Body of pancreas (tissue), 4 donors: ENCODE measurements around the gene ATP5MK. TPM values are rescaled to one million over a fixed set of nuclear protein-coding genes. Genes with fewer than 3 reads are reported as not detected.
A peak's percentile ranks its signal among the peaks of the same experiment; 100 is the strongest.

Source experiments
- ATAC-seq: fragments of 150-250 bp; one replicate; pipeline ENCODE4 v1.9.1; 2016
- DNase-seq, 4 donors: peaks; one replicate each; pipeline ENCODE4 v3.0.0-alpha.2; 2019
- H3K27ac ChIP-seq, 4 donors: fragments of 200-600 bp; sonication (generic); 1 replicate in 3 of 4; 2 replicates in 1 of 4; pipeline versions ENCODE4 v1.5.1 to v1.6.1; 2016 to 2019; ENCODE audit warnings: mild to moderate bottlenecking in 1 of 4, mixed read lengths in 1 of 4, moderate library complexity in 1 of 4
- H3K27me3 ChIP-seq, 2 donors: fragments of 200-600 bp; sonication (generic); one replicate each; pipeline ENCODE4 v1.6.0; 2016; ENCODE audit warnings: mild to moderate bottlenecking in 1 of 2
- H3K36me3 ChIP-seq, 2 donors: fragments of 200-600 bp; sonication (generic); replicated peaks in 1 of 2; 2 replicates each; pipeline ENCODE4 v1.5.1; 2016; ENCODE audit warnings: low read depth in 2 of 2; ENCODE audit not compliant: insufficient read depth in 1 of 2
- H3K4me1 ChIP-seq: fragments of 200-600 bp; sonication (generic); one replicate; pipeline ENCODE4 v1.6.0; 2016
- H3K4me3 ChIP-seq, 2 donors: fragments of 200-600 bp; sonication (generic); 1 replicate in 1 of 2; 2 replicates in 1 of 2; pipeline ENCODE4 v1.5.1; 2016 to 2019
- H3K9me3 ChIP-seq, 3 donors: fragments of 200-600 bp; sonication (generic); 1 replicate in 2 of 3; 2 replicates in 1 of 3; pipeline ENCODE4 v1.5.1; 2016
- CTCF ChIP-seq, 7 experiments: fragments of 450-650 bp in 4 of 7; fragments of 200-600 bp in 3 of 7; sonication (generic) in 3 of 7; IDR thresholded peaks; one replicate each; pipeline ENCODE4 v1.5.1; 2016 to 2019; ENCODE audit warnings: antibody characterized with exemption in 7 of 7
- POLR2A ChIP-seq, 3 donors: fragments of 450-650 bp; IDR thresholded peaks; one replicate each; pipeline ENCODE4 v1.6.1; 2016; ENCODE audit warnings: antibody characterized with exemption in 3 of 3, mild to moderate bottlenecking in 2 of 3
- WGBS, 2 donors: methylation state at CpG; one replicate each; pipeline ENCODE4 v1.1.5; 2017; 5-methylcytosine and 5-hydroxymethylcytosine counted together
- intact Hi-C: fragments of 100-400 bp; cut with DNase I; formaldehyde crosslinking; loops from one replicate; pipeline ENCODE4 v1.15.1; 2023
- total RNA-seq, 2 donors: library from RNA; depleted of rRNA; stranded (reverse); fragments of >200 nt; gene quantifications; one replicate each; pipeline ENCODE4 v1.1.0, GENCODE V29; 2016

ATP5MK gene
- total RNA-seq, 2 donors from 2014 or later: 75.5 to 85.6 TPM

GRCh38 chr10:103433858-103434257, 37.6 kb upstream of the ATP5MK start:
- DNase-seq: peak in 2 of 4 donors; percentile 52 to 72
- H3K27ac ChIP-seq: no peak overlapping the region
- no peaks in the 10 kb centered on the region for H3K4me1 ChIP-seq
- H3K27me3 ChIP-seq: no peaks in the 10 kb centered on the region
- TF ChIP-seq POLR2A (IDR thresholded peaks at IDR 0.05) (no peak), CTCF (IDR thresholded peaks at IDR 0.05) (no peak)
- WGBS, 2 donors: 55 to 57% methylated on average over 2 of the region's 2 CpGs
- H3K9me3 ChIP-seq: no peaks in the 10 kb centered on the region
- no peak for ATAC-seq
- intact Hi-C loops: no loop called here
- peaks cover 6 to 15% of the 10 kb centered on the region in 2 donors for H3K36me3 ChIP-seq
- H3K4me3 ChIP-seq: no peak overlapping the region

GRCh38 chr10:103431902-103432301, 35.6 kb upstream of the ATP5MK start:
- intact Hi-C loops: no loop called here
- no peak for ATAC-seq
- Histone ChIP-seq H3K4me3 (no peak overlapping the region), H3K36me3 (peaks cover 6 to 10% of the 10 kb centered on the region in 2 donors), H3K27ac (no peak overlapping the region), H3K4me1 (no peaks in the 10 kb centered on the region), H3K27me3 (no peaks in the 10 kb centered on the region), H3K9me3 (no peaks in the 10 kb centered on the region)
- no peak for DNase-seq
- WGBS, 2 donors: 37% methylated on average over 8 of the region's 8 CpGs
- TF ChIP-seq POLR2A (IDR thresholded peaks at IDR 0.05): no peak
- TF ChIP-seq CTCF (IDR thresholded peaks at IDR 0.05): no peak

GRCh38 chr10:103429647-103430046, 33.4 kb upstream of the ATP5MK start:
- Histone ChIP-seq H3K4me3 (no peak overlapping the region), H3K9me3 (no peaks in the 10 kb centered on the region), H3K36me3 (peaks cover 6 to 15% of the 10 kb centered on the region in 2 donors), H3K27ac (no peak overlapping the region), H3K27me3 (no peaks in the 10 kb centered on the region), H3K4me1 (no peaks in the 10 kb centered on the region)
- intact Hi-C loops: no loop called here
- ATAC-seq (no peak), DNase-seq (no peak)
- TF ChIP-seq CTCF (IDR thresholded peaks at IDR 0.05): no peak
- TF ChIP-seq POLR2A (IDR thresholded peaks at IDR 0.05): no peak
- 85 to 94% methylated on average over 5 of the region's 5 CpGs for WGBS, 2 donors

- Histone ChIP-seq H3K27ac (no peak overlapping the region), H3K4me3 (no peak overlapping the region), H3K9me3 (no peaks in the 10 kb centered on the region), H3K4me1 (no peaks in the 10 kb centered on the region), H3K27me3 (no peaks in the 10 kb centered on the region), H3K36me3 (peaks cover 10 to 19% of the 10 kb centered on the region in 2 donors)
- intact Hi-C loops: no loop called here
- ATAC-seq (no peak), DNase-seq (no peak)
- WGBS, 2 donors: 66 to 73% methylated on average over 5 of the region's 5 CpGs
- TF ChIP-seq CTCF (IDR thresholded peaks at IDR 0.05) (no peak), POLR2A (IDR thresholded peaks at IDR 0.05) (no peak)
Observed at GRCh38 chr10:103428989-103429643, 32.8 kb upstream of the ATP5MK start.

- H3K9me3 ChIP-seq: no peaks in the 10 kb centered on the region
- DNase-seq (no peak), ATAC-seq (no peak)
- H3K4me1 ChIP-seq: no peaks in the 10 kb centered on the region
- no peak overlapping the region for H3K27ac ChIP-seq
- peaks cover 16 to 27% of the 10 kb centered on the region in 2 donors for H3K36me3 ChIP-seq
- WGBS, 2 donors: 90 to 94% methylated on average over 8 to 9 of the region's 9 CpGs
- no peak overlapping the region for H3K4me3 ChIP-seq
- no peak for TF ChIP-seq CTCF (IDR thresholded peaks at IDR 0.05)
- TF ChIP-seq POLR2A (IDR thresholded peaks at IDR 0.05): no peak
- intact Hi-C loops: no loop called here
- no peaks in the 10 kb centered on the region for H3K27me3 ChIP-seq
Observed at GRCh38 chr10:103427866-103428265, 31.6 kb upstream of the ATP5MK start.
